ENCODE results near the gene MYRFL. TPM values are rescaled to one million over a fixed set of nuclear protein-coding genes. Genes with fewer than 3 reads are reported as not detected.

Gene MYRFL
- total RNA-seq, 2 donors from 2014 or later: 0.37 to 0.45 TPM

DNA sequence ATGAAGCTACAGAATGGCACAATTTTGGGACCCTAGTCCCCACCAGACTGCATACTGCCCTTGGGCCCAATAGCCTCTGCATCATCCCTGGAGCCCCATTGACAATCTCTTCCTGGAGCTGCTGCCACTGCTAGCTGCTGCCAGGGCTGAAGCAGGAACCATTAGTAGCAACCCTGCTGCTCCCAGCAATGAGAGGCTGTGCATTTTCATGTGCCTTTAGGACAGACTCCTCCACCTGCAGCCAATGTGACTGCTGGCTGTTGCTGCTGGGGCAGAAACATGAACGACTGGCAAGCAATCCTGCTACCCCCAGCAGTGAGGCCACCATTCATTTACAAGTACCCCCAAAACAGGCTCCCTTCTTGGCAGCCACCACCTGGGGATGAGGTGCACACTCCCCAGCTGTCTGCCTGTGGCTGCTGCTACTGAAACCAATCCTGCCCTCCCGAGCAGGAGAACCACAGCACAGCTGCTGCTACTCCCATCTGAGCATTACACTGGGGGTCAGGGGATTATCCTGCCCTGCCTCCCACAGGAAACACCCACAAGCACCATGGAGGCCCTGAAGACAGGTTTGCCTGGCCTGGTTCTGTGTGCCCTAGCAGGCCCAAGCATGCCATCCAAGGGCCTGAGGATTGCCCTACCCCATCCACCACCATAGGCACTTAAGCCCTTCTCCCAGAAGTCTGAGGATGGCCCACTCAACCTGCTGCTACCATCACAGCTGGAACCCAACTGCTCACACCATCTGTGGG, 181.0 kb downstream of the MYRFL start:
- intact Hi-C loops (cut with DNase I): no loop called here
- H3K4me1 ChIP-seq: no peaks in the 10 kb centered on the region
- DNase-seq: no peak
- TF ChIP-seq, protein P1, sequence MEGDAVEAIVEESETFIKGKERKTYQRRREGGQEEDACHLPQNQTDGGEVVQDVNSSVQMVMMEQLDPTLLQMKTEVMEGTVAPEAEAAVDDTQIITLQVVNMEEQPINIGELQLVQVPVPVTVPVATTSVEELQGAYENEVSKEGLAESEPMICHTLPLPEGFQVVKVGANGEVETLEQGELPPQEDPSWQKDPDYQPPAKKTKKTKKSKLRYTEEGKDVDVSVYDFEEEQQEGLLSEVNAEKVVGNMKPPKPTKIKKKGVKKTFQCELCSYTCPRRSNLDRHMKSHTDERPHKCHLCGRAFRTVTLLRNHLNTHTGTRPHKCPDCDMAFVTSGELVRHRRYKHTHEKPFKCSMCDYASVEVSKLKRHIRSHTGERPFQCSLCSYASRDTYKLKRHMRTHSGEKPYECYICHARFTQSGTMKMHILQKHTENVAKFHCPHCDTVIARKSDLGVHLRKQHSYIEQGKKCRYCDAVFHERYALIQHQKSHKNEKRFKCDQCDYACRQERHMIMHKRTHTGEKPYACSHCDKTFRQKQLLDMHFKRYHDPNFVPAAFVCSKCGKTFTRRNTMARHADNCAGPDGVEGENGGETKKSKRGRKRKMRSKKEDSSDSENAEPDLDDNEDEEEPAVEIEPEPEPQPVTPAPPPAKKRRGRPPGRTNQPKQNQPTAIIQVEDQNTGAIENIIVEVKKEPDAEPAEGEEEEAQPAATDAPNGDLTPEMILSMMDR (IDR thresholded peaks at IDR 0.05): no peak
- H3K27ac ChIP-seq: no peak overlapping the region
- no peaks in the 10 kb centered on the region for H3K36me3 ChIP-seq
- no peak overlapping the region for H3K4me3 ChIP-seq
- no peak overlapping the region for H3K9ac ChIP-seq (ENCODE audit: low read depth in 2 of 2, low read length in 2 of 2)
- no peaks in the 10 kb centered on the region for H3K27me3 ChIP-seq
- no peaks in the 10 kb centered on the region for H3K9me3 ChIP-seq

DNA sequence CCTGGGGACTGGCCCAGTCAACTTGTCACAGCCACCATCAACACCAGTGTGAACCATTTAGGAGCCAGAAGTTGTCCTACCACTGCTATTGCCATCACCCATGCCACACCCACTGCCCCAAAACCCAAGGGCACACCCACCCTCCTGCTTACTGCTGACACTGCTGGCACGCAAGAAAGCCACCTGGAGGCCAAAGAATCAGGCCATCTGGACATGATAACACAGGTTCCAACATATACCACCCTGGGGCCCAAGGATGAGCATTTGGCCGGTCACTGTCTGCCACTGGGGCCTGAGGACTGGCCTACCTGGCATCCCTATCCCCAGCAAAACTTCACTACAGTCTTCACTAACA, 181.6 kb downstream of the MYRFL start:
- Histone ChIP-seq H3K27ac (no peak overlapping the region), H3K36me3 (no peaks in the 10 kb centered on the region), H3K4me3 (no peak overlapping the region), H3K9me3 (no peaks in the 10 kb centered on the region), H3K4me1 (no peaks in the 10 kb centered on the region), H3K27me3 (no peaks in the 10 kb centered on the region), H3K9ac (ENCODE audit: low read depth in 2 of 2, low read length in 2 of 2) (no peak overlapping the region)
- intact Hi-C loops (cut with DNase I): no loop called here
- TF ChIP-seq, protein P1 (IDR thresholded peaks at IDR 0.05): no peak
- DNase-seq: no peak

DNA sequence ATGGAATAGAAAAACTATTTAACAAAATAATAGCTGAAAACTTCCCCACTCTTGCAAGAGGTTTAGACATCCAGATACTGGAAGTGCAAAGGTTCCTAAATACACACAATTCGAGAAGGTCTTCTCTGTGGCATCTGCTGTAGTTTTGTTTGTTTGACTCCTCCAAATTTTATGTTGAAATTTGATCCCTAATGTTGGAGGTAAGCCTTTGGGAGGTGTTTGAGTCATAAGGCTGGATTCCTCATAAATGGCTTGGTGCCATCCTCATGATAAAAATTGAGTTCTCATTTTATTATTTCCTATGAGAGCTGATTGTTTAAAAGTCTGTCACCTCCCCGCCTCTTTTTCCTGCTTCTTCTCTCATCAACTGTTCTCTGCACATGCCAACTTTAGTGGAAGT, 182.7 kb downstream of the MYRFL start:
- TF ChIP-seq, protein P1 (IDR thresholded peaks at IDR 0.05): no peak
- H3K9me3 ChIP-seq: no peaks in the 10 kb centered on the region
- H3K4me1 ChIP-seq: no peaks in the 10 kb centered on the region
- no peak overlapping the region for H3K9ac ChIP-seq (ENCODE audit: low read depth in 2 of 2, low read length in 2 of 2)
- intact Hi-C loops (cut with DNase I): no loop called here
- no peaks in the 10 kb centered on the region for H3K27me3 ChIP-seq
- no peak for DNase-seq
- H3K36me3 ChIP-seq: no peaks in the 10 kb centered on the region
- H3K27ac ChIP-seq: no peak overlapping the region
- H3K4me3 ChIP-seq: no peak overlapping the region

Other genes starting within 250 kb of the MYRFL start
- gene CCT2, start 239.8 kb upstream of the MYRFL start, total RNA-seq: 100 to 1,000 TPM; 104 to 223 TPM
- gene LRRC10, start 214.3 kb upstream of the MYRFL start, total RNA-seq: not detected
- not detected for gene BEST3, start 125.9 kb upstream of the MYRFL start, total RNA-seq
- gene RAB3IP, start 86.4 kb upstream of the MYRFL start, total RNA-seq: 10 to 100 TPM; 34.5 to 43.6 TPM